PC-9 (cell line): ENCODE data around the gene PRDM15.

Experiments
- CTCF ChIP-seq: fragments of 200-600 bp; sonication (generic); conservative IDR thresholded peaks from 2 replicates; pipeline ENCODE4 v1.6.1; 2017; ENCODE audit warnings: mixed run types, antibody characterized with exemption, mild to moderate bottlenecking, moderate library complexity
- EZH2 ChIP-seq: fragments of 200-600 bp; sonication (generic); IDR thresholded peaks from 2 replicates; pipeline ENCODE4 v1.8.0; 2017; ENCODE audit warnings: antibody characterized with exemption, low read depth

- TF ChIP-seq CTCF: no peak
- no peak for TF ChIP-seq EZH2
These were observed 35.8 kb upstream of the PRDM15 start for GRCh38 chr21:41914965-41915364.
